NCI-H526 treated with DMSO at 0.1 percent for 48 hours (cell line): ENCODE results near the gene SOX5.
"Not testable (repeated sequence)": the region's sequence is repeated elsewhere in the genome, so short reads cannot be mapped to it uniquely, and the experiment has no call there.

Source experiments
- DNase-seq: peaks from one replicate; lab custom pipeline; 2025; lab: John Stamatoyannopoulos, UW

SOX5 gene

GRCh38 chr12:23542187-23542586 lies 407.3 kb downstream of the SOX5 start:
- DNase-seq = no peak

- no peak for DNase-seq
These were observed 408.9 kb downstream of the SOX5 start for GRCh38 chr12:23540572-23540971.

- no peak for DNase-seq
These were observed 413.2 kb downstream of the SOX5 start for GRCh38 chr12:23536293-23536692.

GRCh38 chr12:23535441-23535840 lies 414.0 kb downstream of the SOX5 start:
- DNase-seq = no peak

GRCh38 chr12:23534196-23534595 lies 415.3 kb downstream of the SOX5 start:
- DNase-seq = no peak

GRCh38 chr12:23533699-23534098 lies 415.8 kb downstream of the SOX5 start:
- DNase-seq = no peak

GRCh38 chr12:23533265-23533664 lies 416.2 kb downstream of the SOX5 start:
- DNase-seq = no peak

GRCh38 chr12:23528316-23528715 lies 421.2 kb downstream of the SOX5 start:
- no peak for DNase-seq

GRCh38 chr12:23525450-23526072 lies 423.9 kb downstream of the SOX5 start:
- DNase-seq = no peak

- no peak for DNase-seq
These were observed 426.1 kb downstream of the SOX5 start for GRCh38 chr12:23523339-23523738.

- not testable (repeated sequence) for DNase-seq
These were observed 430.0 kb downstream of the SOX5 start for GRCh38 chr12:23519444-23519843.

- DNase-seq = not testable (repeated sequence)
These were observed 433.7 kb downstream of the SOX5 start for GRCh38 chr12:23515785-23516184.

GRCh38 chr12:23510484-23510883 lies 439.0 kb downstream of the SOX5 start:
- DNase-seq = no peak

- DNase-seq = not testable (repeated sequence)
These were observed 439.6 kb downstream of the SOX5 start for GRCh38 chr12:23509832-23510231.

- DNase-seq = not testable (repeated sequence)
These were observed 441.7 kb downstream of the SOX5 start for GRCh38 chr12:23507785-23508184.

- DNase-seq = not testable (repeated sequence)
These were observed 443.7 kb downstream of the SOX5 start for GRCh38 chr12:23505736-23506135.

- DNase-seq = no peak
These were observed 444.6 kb downstream of the SOX5 start for GRCh38 chr12:23504641-23505399.

- no peak for DNase-seq
These were observed 445.4 kb downstream of the SOX5 start for GRCh38 chr12:23504043-23504442.

- DNase-seq = no peak
These were observed 445.9 kb downstream of the SOX5 start for GRCh38 chr12:23503544-23503943.

- no peak for DNase-seq
These were observed 447.2 kb downstream of the SOX5 start for GRCh38 chr12:23502259-23502658.

GRCh38 chr12:23495472-23495871 lies 454.0 kb downstream of the SOX5 start:
- DNase-seq = no peak

- no peak for DNase-seq
These were observed 455.8 kb downstream of the SOX5 start for GRCh38 chr12:23493672-23494071.

- not testable (repeated sequence) for DNase-seq
These were observed 458.4 kb downstream of the SOX5 start for GRCh38 chr12:23491029-23491428.

GRCh38 chr12:23488130-23488529 lies 461.3 kb downstream of the SOX5 start:
- no peak for DNase-seq
